Measurements from ENCODE around the gene C19orf47.
A peak's percentile ranks its signal among the peaks of the same experiment; 100 is the strongest.

The C19orf47 gene

DNA sequence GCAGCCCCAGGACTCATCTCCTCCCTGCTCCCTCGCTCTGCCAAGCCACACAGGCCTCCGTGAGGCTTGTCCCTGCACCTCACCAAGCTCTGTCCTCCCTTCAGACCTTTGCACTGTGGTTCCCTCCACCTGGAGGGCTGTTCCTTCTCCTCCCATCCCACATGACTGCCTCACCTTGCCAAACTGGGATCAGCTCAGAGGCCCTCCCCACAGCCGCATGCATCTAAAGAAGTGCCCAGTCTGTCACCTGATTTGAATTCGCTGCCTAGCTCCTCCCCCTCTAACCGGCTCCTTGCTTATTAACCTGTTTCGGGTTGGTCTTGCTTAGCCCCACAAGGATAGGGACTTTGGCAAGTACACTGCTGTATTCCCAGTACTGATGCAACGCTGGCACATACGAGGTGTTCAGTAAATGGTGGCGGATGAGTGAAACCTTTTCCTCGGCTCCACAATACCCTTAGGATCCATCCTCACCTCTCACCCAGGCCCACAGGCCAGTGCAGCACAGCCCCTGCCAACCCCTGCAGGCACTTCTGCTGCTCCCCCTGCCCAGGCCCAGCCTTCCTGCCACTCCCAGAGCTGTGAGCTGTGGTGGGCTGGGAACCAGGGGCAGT is 67.5 kb downstream of the C19orf47 start:
- no peak for DNase-seq

DNA sequence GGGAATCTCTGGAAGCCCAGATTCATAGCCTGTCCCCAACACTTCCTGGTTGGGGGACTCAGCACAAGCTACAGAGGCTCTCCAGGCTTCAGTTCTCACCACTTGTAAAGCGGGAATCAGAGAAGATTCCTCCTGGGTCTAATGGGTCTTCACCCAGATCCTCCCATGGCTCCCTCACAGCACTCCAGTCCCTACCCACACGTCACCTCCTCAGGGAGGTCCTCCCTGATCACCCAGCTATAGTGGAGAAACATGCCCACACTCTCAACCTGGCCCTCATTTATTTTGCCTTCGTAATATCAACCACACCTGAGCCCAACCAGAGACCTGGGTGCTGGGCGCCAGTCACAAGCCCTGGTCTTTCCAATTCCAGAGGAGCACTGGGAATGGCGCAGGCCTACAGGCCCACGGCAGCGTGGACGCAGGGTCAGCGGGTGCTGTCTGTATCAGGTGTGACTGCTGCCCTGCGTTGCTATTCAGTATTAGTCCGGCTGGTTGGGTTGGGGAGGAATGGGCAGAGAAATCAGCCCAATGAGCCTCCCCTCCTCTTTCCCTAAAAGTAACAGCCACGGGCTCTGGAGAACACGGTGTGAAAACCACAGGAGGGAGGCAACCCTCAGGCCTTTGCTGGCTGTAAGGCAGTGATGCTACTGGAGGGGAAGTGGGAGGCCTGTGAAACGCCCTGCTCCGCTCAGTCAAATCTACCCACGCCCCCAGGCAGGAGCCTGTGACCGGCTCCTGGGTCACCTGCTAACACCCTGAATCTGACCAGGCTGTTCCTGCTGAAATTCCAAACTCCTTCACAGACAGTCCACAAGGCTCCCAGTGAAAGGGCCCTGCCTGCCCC is 68.2 kb downstream of the C19orf47 start:
- DNase-seq, result no peak

DNA sequence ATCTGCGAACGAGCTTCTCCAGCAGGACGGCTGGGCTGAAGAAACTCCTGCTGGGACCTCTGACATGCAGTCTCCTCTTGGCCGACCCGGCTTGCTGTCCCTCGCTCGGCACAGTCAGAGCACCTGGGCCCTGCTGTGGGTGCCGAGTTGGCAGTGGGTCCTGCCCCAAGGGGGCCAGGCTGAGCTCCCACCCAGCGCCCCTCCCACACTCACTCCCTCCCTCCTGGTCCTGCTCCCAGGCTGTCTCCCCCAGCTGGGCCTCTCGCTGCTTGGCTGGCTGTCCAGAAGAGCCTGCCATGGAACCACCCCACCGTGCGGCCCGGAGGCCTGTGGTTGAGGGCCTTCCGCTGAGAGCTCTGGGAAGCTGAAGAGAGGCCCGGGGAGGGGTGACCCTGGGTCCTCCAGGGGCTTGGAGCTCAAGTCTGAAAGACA is 69.1 kb downstream of the C19orf47 start:
- peak; percentile 94 for DNase-seq

DNA sequence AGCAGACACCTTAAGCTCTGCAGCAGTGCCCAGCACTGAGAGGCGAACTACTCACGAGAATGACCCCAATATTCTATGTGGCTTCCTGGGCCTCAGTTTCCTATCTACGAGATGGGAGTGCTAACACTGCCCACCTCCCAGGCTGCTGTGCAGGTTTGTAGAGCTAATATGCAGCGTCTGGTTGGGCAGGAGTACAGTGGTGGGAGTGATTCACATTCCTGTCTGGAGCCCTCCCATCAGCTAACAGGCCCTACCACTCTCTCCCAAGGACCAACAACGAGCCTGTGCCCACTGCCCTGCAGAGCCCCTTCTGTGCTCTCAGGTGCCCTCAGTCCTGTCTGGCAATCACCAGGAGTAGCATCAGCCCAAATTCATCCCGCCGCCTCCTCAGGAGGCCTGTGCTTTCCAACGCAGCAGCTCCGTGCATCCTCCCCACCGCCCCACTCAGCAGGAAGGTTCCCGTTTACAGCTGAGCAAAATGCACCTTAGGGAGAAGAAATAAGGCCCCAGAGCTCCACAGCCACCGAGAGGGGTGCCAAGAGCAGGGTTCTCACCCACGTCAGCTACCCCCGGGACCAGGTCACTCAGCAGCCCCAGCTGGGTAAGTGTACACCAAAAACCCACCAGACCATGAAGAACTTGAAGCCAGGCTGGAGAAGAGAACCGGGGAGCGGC is 69.7 kb downstream of the C19orf47 start:
- DNase-seq, result no peak

DNA sequence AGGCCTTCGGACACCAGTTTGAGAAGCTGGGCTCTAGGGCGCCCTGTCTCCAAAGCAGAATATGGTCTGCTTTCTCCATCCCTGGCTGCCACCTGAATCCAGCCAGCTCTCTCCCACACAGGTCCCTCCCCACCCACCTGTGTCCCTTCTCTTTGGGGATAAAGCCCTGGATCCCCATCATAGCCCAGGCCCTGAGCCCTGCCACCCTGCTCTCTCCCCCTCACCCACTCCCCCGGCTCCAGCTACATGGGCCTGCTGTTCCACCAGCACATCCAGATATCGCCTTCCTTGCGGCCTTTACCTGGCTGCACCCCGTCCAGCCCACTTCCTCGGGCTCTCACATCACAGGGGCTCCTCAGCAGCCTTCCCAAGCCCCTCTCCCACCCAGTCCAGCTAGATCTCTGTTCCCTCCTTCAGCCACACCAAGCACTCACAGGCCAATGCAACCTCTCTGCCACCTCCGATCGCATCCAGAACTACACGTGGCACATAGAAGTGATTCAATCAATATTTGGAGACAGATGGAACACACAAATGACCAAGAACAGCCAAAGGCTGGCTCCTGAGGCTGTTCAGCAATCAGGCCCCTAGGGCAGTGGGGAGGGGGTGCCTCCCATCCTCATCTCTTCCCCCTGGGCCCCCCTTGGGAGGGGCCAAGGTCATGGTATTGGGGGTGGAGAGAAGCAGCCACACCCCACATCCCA is 70.7 kb downstream of the C19orf47 start:
- DNase-seq, result no peak

DNA sequence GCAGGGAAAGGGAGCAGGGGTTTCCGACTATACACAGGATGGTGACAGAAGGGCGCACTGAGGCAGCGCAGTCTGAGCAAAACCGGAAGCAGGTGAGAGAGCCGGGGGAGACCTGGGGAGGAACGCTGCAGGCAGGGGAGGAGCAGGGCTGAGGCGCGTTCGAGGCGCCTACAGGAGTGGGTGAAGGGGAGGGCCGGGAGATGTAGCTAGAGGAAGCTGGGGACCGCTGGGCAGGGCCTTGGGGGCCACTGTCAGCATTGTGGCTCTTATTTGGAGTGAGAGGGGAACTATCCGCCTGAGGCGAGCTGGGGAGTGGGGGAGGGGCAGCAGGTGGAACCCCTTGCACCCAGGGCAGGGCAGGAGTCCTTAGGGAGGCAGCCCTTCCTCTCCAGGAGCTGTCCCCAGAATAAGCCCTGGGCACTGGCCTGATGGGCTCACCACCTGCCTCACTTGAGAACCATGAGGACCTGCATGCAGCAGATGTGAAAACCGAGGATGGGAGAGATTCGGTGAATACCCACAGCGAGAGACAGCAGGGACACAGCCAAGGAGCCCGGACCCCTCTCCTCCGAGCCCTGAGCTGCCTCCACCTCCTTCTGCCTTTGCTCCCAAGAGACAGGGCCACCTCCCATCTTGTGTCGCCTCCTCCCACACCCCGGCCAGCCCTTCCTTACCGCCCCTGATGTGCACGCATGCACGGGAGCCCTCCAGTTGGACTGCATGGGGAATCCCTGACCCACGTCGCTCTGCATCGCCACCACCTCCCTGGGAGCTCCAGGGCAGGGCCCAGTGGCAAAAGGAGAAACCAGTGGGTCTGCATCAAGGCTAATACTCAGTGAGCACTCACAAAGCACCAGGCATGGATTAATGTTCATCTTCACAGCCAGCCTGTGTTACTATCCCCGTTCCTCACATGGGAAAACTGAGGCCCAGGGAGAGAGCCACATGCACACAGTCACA is 73.3 kb downstream of the C19orf47 start:
- no peak for DNase-seq

DNA sequence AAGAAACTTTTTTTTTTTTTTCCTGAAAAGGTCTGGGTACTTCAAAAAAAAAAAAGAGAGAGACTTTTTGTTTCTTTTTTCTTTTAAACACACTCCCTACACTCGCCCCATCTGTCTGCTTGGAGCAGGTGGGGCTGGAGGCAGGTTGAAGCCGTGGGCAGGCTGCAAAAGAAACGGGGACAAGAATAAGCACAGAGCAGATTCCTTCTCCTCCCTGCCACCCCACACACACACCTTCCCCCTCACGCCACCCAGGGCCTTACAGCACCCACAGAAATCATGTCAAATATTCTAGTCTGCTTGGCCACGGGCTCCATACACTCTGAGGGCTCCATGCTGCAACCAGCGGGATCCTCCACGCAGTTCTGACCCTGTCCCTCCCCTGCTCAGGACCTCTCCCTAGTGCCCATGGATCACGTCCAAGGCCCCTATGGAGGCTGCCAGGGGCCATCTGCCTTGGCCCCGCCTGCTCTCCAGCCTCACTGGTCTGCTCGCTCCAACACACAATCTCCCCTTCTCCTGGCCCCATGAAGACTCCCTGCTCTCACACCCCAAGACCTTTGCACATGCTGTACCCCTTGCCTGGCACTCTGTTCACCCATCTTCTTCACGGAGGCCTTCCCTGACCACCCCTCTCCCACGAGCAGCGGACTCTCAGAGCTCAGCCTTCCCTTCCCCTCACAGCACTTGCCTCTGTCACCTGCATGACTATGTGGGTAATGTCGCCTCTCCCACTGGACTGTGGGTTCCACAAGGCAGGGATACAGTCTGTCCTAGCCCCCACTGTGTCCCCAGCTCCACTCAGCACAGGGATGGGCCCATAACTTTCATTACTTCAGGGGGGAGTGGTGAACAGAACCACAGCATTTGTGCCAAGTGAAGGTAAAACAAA is 74.5 kb downstream of the C19orf47 start:
- DNase-seq, result peak; percentile 16

DNA sequence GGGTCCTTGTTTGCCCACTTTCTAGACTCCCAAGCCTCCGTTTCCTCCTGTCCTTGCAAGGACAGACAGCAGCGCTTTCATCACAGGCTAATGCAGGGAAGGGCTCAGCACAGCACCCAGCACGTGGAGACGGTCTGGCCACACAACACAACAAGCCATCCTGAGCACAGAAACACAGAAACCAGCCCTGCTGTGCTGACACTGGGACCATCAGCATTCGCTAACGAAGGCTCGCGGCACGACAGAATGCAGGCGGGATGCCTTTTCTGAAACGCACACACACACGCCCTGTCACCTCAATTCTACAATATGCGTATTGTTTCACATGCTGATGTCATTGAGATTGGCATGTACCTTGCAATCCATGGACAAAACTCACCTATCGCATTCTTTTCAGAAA is 75.9 kb downstream of the C19orf47 start:
- no peak for DNase-seq

DNA sequence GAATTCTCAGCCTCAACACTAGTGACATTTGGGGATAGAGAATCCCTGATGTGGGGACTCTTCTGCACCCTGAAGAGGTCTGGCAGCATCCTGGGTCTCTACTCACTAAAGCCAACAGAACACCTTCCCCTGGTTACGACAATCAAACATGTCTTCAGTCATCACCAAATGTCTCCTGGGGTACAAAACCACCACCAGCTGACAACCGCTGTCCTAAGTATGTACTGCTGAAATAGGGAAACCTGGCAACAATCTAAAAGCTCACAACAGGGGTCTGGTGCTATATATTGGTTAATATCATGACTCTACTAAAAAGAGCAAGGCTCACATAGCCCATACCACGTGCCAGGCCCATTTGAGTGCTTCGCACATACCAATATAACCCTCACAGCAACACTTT is 76.5 kb downstream of the C19orf47 start:
- no peak for DNase-seq

DNA sequence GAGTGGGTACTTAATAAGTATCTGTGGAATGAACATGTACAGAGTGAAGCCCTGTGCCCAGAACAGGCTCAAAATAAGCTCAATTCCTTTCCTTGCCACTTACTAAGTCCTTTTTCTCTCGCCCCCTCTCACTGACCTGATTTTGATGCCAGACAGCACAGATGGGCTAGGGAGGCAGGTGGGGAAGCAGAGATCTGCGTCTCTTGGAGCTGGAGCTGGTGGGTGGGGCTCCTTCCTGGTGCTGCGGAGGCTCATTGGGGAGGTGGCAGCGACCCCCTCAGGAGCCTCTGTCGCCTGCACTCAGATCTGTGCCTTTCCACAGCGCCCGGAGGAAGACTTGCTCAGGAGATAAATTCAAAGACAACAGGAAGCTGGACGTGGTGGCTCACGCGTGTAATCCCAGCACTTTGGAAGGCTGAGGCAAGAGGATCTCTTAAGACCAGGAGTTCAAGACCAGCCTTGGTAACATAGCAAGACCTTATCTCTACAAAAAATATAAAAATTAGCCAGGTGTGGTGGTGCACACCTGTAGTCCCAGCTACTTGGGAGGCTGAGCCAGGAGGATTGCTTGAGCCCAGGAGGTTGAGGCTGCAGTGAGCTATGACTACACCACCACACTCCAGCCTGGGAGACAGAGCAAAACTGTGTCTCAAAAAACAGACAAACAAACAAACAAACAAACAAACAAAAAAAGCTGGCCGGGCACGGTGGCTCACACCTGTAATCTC is 77.7 kb downstream of the C19orf47 start:
- DNase-seq, result no peak
